ENCODE data around the gene FNBP1.

The FNBP1 gene

GRCh38 chr9:129906298-129906697 is 136.7 kb downstream of the FNBP1 start:
- Histone ChIP-seq H3K4me1 (ENCODE audit: low read length) (peaks cover 20% of the 10 kb centered on the region), H3K4me2 (ENCODE audit: low read depth, low read length) (no peak overlapping the region), H3K79me2 (ENCODE audit: low read length) (no peaks in the 10 kb centered on the region), H3K4me3 (ENCODE audit: low read length) (no peak overlapping the region), H3K36me3 (replicated peaks; ENCODE audit: insufficient read depth, low read length) (no peaks in the 10 kb centered on the region), H3K27me3 (replicated peaks; ENCODE audit: insufficient read depth, low read length) (no peaks in the 10 kb centered on the region), H3F3A (ENCODE audit: insufficient read depth, low read length) (peaks cover 7% of the 10 kb centered on the region), H3K9me3 (replicated peaks; ENCODE audit: insufficient read depth, low read length) (no peaks in the 10 kb centered on the region), H4K20me1 (ENCODE audit: insufficient read depth, low read length) (no peaks in the 10 kb centered on the region), H3K27ac (ENCODE audit: low read length) (no peak overlapping the region), H3K9ac (ENCODE audit: low read length) (no peak overlapping the region), H2AFZ (ENCODE audit: low read length) (no peak overlapping the region), H3K9me2 (replicated peaks; ENCODE audit: insufficient read depth, low read length) (no peaks in the 10 kb centered on the region)
- TF ChIP-seq CTCF (IDR thresholded peaks at IDR 0.05; ENCODE audit: low read length) (no peak), EZH2phosphoT487 (IDR thresholded peaks at IDR 0.05; ENCODE audit: low read length) (no peak), EZH2 (optimal IDR thresholded peaks at IDR 0.05; ENCODE audit: low read depth, low read length) (no peak)
- no peak for DNase-seq

DNA sequence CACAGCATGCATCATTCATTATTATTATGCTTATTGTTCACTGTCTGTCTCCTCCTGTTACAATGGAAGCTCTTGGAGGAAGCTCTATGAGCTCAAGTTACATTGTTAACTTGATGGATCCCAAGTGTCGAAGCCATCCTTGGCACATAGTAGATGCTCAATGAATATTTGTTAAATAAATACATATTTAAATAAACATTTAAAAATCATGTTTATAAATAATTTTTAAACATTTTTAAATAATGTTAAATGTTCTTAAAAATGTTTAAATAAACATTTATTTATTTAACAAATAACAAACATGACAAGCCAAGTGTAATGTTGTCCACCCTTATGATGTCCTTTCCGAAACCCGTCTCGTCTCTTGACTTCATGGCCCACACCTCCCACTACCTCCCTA is 138.3 kb downstream of the FNBP1 start:
- H3K4me3 ChIP-seq (ENCODE audit: low read length), result no peak overlapping the region
- DNase-seq, result no peak
- H3K27ac ChIP-seq (ENCODE audit: low read length), result no peak overlapping the region
- H3K9me3 ChIP-seq (replicated peaks; ENCODE audit: insufficient read depth, low read length), result no peaks in the 10 kb centered on the region
- peaks cover 7% of the 10 kb centered on the region for H3F3A ChIP-seq (ENCODE audit: insufficient read depth, low read length)
- H3K4me2 ChIP-seq (ENCODE audit: low read depth, low read length), result no peak overlapping the region
- H3K9ac ChIP-seq (ENCODE audit: low read length), result no peak overlapping the region
- H3K9me2 ChIP-seq (replicated peaks; ENCODE audit: insufficient read depth, low read length), result no peaks in the 10 kb centered on the region
- H3K36me3 ChIP-seq (replicated peaks; ENCODE audit: insufficient read depth, low read length), result no peaks in the 10 kb centered on the region
- H3K4me1 ChIP-seq (ENCODE audit: low read length), result peaks cover 14% of the 10 kb centered on the region
- no peaks in the 10 kb centered on the region for H3K27me3 ChIP-seq (replicated peaks; ENCODE audit: insufficient read depth, low read length)
- no peaks in the 10 kb centered on the region for H4K20me1 ChIP-seq (ENCODE audit: insufficient read depth, low read length)
- TF ChIP-seq EZH2 (optimal IDR thresholded peaks at IDR 0.05; ENCODE audit: low read depth, low read length) (no peak), CTCF (IDR thresholded peaks at IDR 0.05; ENCODE audit: low read length) (no peak), EZH2phosphoT487 (IDR thresholded peaks at IDR 0.05; ENCODE audit: low read length) (no peak)
- no peaks in the 10 kb centered on the region for H3K79me2 ChIP-seq (ENCODE audit: low read length)
- no peak overlapping the region for H2AFZ ChIP-seq (ENCODE audit: low read length)

DNA sequence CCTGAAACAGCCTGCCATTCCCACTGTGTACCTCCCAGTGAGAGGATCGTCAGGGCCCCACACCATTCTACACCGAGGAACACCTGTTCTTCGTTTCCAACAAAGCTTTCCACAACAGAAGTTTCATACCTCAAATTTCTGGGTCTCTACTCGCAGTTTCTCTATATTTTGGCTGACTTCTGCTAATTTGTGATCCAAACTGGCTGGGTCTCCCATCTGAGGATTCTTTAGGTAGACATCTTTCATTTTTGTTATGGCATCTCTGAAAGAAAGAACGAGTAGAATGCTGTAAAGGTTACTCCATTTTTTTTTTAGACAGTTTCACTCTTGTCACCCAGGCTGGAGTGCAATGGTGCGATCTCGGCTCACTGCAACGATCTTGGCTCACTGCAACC is 140.3 kb downstream of the FNBP1 start:
- peak; percentile 7 for DNase-seq
- Histone ChIP-seq H2AFZ (ENCODE audit: low read length) (no peak overlapping the region), H3K36me3 (replicated peaks; ENCODE audit: insufficient read depth, low read length) (no peaks in the 10 kb centered on the region), H3K9me2 (replicated peaks; ENCODE audit: insufficient read depth, low read length) (no peaks in the 10 kb centered on the region), H3K9ac (ENCODE audit: low read length) (no peak overlapping the region), H3K4me2 (ENCODE audit: low read depth, low read length) (no peak overlapping the region), H3K4me3 (ENCODE audit: low read length) (no peak overlapping the region), H3K4me1 (ENCODE audit: low read length) (no peaks in the 10 kb centered on the region), H3K79me2 (ENCODE audit: low read length) (no peaks in the 10 kb centered on the region), H4K20me1 (ENCODE audit: insufficient read depth, low read length) (no peaks in the 10 kb centered on the region), H3K27ac (ENCODE audit: low read length) (peak overlapping the region; percentile 4; the same call in 1 of the 2 replicates), H3F3A (ENCODE audit: insufficient read depth, low read length) (no peaks in the 10 kb centered on the region), H3K9me3 (replicated peaks; ENCODE audit: insufficient read depth, low read length) (no peaks in the 10 kb centered on the region), H3K27me3 (replicated peaks; ENCODE audit: insufficient read depth, low read length) (no peaks in the 10 kb centered on the region)
- TF ChIP-seq EZH2phosphoT487 (IDR thresholded peaks at IDR 0.05; ENCODE audit: low read length) (no peak), EZH2 (optimal IDR thresholded peaks at IDR 0.05; ENCODE audit: low read depth, low read length) (no peak), CTCF (IDR thresholded peaks at IDR 0.05; ENCODE audit: low read length) (no peak)
